Testis (tissue), 3 donors: ENCODE data around the gene SPTBN4. TPM values are rescaled to one million over a fixed set of nuclear protein-coding genes. Genes with fewer than 3 reads are reported as not detected.

Experiments used
- DNase-seq: peaks from one replicate; pipeline ENCODE4 v3.0.0-alpha.2; 2019
- H3K27ac ChIP-seq, 2 donors: fragments of 200-600 bp; sonication (generic); one replicate each; pipeline ENCODE4 v1.5.1; 2019
- H3K27me3 ChIP-seq: fragments of 200-600 bp; sonication (generic); one replicate; pipeline ENCODE4 v1.5.1; 2019
- H3K36me3 ChIP-seq: fragments of 200-600 bp; sonication (generic); one replicate; pipeline ENCODE4 v1.5.1; 2017; ENCODE audit warnings: low read depth; ENCODE audit errors: missing control alignments
- H3K4me1 ChIP-seq: fragments of 200-600 bp; sonication (generic); one replicate; pipeline ENCODE4 v1.5.1; 2019
- H3K4me3 ChIP-seq, 2 donors: fragments of 200-600 bp; sonication (generic); one replicate each; pipeline ENCODE4 v1.5.1; 2017 to 2019
- H3K9me3 ChIP-seq: fragments of 200-600 bp; sonication (generic); one replicate; pipeline ENCODE4 v1.5.1; 2017
- POLR2A ChIP-seq: fragments of 450-650 bp; IDR thresholded peaks from one replicate; pipeline ENCODE4 v1.6.1; 2017; ENCODE audit warnings: antibody characterized with exemption, mild to moderate bottlenecking, moderate library complexity
- WGBS, 2 donors: methylation state at CpG; one replicate each; pipeline ENCODE4 v1.1.5; 2018; 5-methylcytosine and 5-hydroxymethylcytosine counted together
- intact Hi-C: fragments of 100-400 bp; cut with DNase I; formaldehyde crosslinking; loops from one replicate; pipeline ENCODE4 v1.15.1; 2023; ENCODE audit warnings: low total_unique reads
- polyA plus RNA-seq: library from polyadenylated mRNA; stranded (reverse); fragments of 350-450 nt; fragmentation: Illumina TruSeq; extraction: RNeasy Lipid Tissue Mini Kit (QIAGEN cat#74804); gene quantifications from one replicate; pipeline ENCODE4 v1.2.3, GENCODE V29; 2014; ENCODE audit warnings: low read depth, low replicate concordance; ENCODE audit not compliant: insufficient read depth
- total RNA-seq, 2 donors: library from RNA; depleted of rRNA; stranded (reverse); fragments of >200 nt; gene quantifications; one replicate each; pipeline ENCODE4 v1.2.3, GENCODE V29; 2016
- TF ChIP-seq, protein P1 (sequence below), 3 experiments: fragments of 450-650 bp in 2 of 3; fragments of 200-600 bp in 1 of 3; sonication (generic) in 1 of 3; IDR thresholded peaks; one replicate each; pipeline ENCODE4 v1.5.1; 2016 to 2019; ENCODE audit warnings: antibody characterized with exemption in 3 of 3, mild to moderate bottlenecking in 2 of 3, moderate library complexity in 1 of 3

The SPTBN4 gene
- total and polyA plus RNA-seq, 3 donors from 2014 or later: 7.2 to 27.9 (median 18.3) TPM

DNA sequence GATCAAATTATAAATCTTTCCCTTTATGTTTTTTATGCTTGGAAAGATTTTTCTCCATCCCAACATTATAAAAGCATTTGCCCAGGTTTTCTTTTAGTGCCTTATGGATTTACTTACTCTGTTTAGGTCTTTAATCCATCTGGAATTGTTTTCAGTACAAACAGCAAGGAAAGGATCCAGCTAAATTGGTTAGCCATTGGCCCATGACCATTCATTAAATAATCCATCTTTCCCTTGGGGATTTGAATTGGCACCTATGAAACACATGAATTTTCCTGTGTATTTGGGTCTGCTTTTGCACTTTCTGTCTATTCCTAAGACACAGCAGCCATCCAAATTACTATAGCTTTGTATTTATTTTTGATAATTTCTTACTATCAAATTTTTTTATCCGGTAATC lies 81.0 kb downstream of the SPTBN4 start:
- Histone ChIP-seq H3K9me3 (no peaks in the 10 kb centered on the region), H3K4me1 (no peaks in the 10 kb centered on the region), H3K4me3 (no peak overlapping the region), H3K27ac (no peak overlapping the region), H3K27me3 (no peaks in the 10 kb centered on the region), H3K36me3 (no peaks in the 10 kb centered on the region)
- intact Hi-C loops: no loop called here
- WGBS, 2 donors: 87 to 90% methylated on average over 1 of the region's 1 CpG
- DNase-seq: no peak
- no peak for TF ChIP-seq POLR2A
- TF ChIP-seq, protein P1, sequence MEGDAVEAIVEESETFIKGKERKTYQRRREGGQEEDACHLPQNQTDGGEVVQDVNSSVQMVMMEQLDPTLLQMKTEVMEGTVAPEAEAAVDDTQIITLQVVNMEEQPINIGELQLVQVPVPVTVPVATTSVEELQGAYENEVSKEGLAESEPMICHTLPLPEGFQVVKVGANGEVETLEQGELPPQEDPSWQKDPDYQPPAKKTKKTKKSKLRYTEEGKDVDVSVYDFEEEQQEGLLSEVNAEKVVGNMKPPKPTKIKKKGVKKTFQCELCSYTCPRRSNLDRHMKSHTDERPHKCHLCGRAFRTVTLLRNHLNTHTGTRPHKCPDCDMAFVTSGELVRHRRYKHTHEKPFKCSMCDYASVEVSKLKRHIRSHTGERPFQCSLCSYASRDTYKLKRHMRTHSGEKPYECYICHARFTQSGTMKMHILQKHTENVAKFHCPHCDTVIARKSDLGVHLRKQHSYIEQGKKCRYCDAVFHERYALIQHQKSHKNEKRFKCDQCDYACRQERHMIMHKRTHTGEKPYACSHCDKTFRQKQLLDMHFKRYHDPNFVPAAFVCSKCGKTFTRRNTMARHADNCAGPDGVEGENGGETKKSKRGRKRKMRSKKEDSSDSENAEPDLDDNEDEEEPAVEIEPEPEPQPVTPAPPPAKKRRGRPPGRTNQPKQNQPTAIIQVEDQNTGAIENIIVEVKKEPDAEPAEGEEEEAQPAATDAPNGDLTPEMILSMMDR (IDR thresholded peaks at IDR 0.05): no peak

DNA sequence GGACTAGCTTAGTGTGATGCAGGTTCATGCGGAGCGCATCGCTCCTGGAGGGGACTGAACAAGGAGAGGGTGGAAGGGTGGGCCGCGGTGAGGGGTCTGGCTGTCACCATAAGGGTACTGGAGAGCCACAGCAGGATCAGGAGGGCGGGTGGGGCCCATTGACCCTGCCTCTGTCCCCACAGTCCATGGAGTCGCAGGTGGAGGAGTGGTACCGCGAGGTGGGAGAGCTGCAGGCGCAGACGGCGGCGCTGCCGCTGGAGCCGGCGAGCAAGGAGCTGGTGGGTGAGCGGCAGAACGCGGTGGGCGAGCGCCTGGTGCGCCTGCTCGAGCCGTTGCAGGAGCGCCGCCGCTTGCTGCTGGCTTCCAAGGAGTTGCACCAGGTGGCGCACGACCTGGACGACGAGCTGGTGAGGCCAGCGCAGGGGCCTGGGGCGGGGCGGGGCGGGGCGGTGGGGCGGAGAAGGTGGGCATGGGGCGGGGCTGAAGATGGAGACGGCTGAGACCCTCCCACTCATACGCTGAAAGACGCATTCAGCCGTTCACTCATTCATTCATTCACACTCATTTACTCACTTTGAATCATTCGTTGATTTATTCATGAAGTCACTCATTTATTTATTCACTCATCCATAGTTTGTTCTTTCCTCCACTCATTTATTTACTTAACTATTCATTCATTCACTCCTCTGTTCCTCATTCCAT lies 82.4 kb downstream of the SPTBN4 start:
- peak; percentile 72 for DNase-seq
- H3K4me3 ChIP-seq: peak overlapping the region in 1 of 2 donors; percentile 15
- H3K4me1 ChIP-seq: no peaks in the 10 kb centered on the region
- H3K27me3 ChIP-seq: no peaks in the 10 kb centered on the region
- intact Hi-C loops: no loop called here
- no peak overlapping the region for H3K27ac ChIP-seq
- TF ChIP-seq, protein P1 (IDR thresholded peaks at IDR 0.05): peak in 1 of 3 experiments; percentile 32
- no peak for TF ChIP-seq POLR2A
- H3K36me3 ChIP-seq: no peaks in the 10 kb centered on the region
- no peaks in the 10 kb centered on the region for H3K9me3 ChIP-seq
- WGBS, 2 donors: 36 to 38% methylated on average over 24 to 43 of the region's 43 CpGs

DNA sequence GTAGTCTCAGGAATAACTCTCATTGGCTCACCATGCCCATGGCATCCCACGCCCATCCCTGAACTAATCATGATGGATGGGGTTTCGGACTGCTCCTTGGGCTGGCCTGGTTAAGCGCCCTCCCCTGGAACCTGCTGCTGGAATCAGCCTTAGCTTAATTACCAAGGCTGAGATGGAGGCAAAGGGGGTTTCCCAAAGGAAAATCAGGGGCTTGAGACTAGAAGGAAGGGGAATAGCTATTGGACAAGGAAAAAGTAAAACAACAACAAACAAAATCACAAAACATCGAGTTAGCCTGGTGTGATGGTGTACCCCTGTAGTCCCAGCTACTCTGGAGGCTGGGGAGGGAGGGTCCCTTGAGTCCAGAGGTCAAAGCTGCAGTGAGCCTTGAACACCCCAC lies 84.2 kb downstream of the SPTBN4 start:
- 85 to 94% methylated on average over 4 of the region's 4 CpGs for WGBS, 2 donors
- Histone ChIP-seq H3K36me3 (no peaks in the 10 kb centered on the region), H3K27ac (no peak overlapping the region), H3K4me1 (no peaks in the 10 kb centered on the region), H3K9me3 (no peaks in the 10 kb centered on the region), H3K4me3 (no peak overlapping the region), H3K27me3 (no peaks in the 10 kb centered on the region)
- intact Hi-C loops: no loop called here
- TF ChIP-seq, protein P1 (IDR thresholded peaks at IDR 0.05): no peak
- no peak for TF ChIP-seq POLR2A
- DNase-seq: no peak

DNA sequence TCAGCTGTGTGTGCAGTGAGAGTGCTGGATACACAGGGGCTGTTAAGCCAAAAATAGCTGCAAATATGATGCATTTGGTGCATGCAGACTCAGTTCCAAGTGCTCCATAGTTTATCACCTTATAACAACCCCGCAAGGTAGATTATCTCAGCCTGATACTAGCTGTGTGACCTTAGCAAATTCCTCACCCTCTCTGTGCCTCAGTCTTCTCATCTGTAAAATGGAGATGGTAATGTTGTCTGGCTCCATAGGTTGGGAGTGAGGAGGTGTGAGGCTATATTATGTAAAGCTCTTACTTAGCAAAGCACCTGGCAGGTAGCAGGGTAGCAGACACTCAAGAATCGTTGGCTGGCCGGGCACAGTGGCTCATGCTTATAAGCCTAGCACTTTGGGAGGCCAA lies 86.0 kb downstream of the SPTBN4 start:
- Histone ChIP-seq H3K4me1 (no peaks in the 10 kb centered on the region), H3K9me3 (no peaks in the 10 kb centered on the region), H3K4me3 (no peak overlapping the region), H3K27me3 (no peaks in the 10 kb centered on the region), H3K27ac (no peak overlapping the region), H3K36me3 (no peaks in the 10 kb centered on the region)
- WGBS, 2 donors: 94 to 96% methylated on average over 3 of the region's 3 CpGs
- no peak for DNase-seq
- TF ChIP-seq, protein P1 (IDR thresholded peaks at IDR 0.05): no peak
- TF ChIP-seq POLR2A: no peak
- intact Hi-C loops: no loop called here
